ENCODE results near the gene TSPAN18. TPM values are rescaled to one million over a fixed set of nuclear protein-coding genes. Genes with fewer than 3 reads are reported as not detected.

TSPAN18 gene
- total and polyA plus RNA-seq, 10 of the 15 experiments (the other 5 are each of a cell fraction or from before 2014, with no cell fraction given): 0.02 to 0.77 (median 0.13) TPM; not detected in 1

GRCh38 chr11:44858796-44859527 lies 132.2 kb downstream of the TSPAN18 start:
- DNase-seq (ENCODE audit: low read depth, low spot score): no peak
- H3K79me2 ChIP-seq (ENCODE audit: control insufficient read depth, insufficient read depth, low read length): no peaks in the 10 kb centered on the region
- intact Hi-C loops (cut with micrococcal nuclease; ENCODE audit: unreplicated experiment) (no loop called here), in situ Hi-C loops (cut with MboI) (no loop called here)
- POLR2A ChIA-PET: no interaction called here
- no TSS peak for BruUV-seq (replicated peaks)
- H3K4me1 ChIP-seq (ENCODE audit: control insufficient read depth, insufficient read depth, low read length): peaks cover 15% of the 10 kb centered on the region
- H3K4me3 ChIP-seq: no peak overlapping the region
- WGBS (ENCODE audit: insufficient coverage, insufficient replicate concordance, low lambda C conversion rate, missing lambda C conversion rate): 41% methylated on average over 14 of the region's 14 CpGs
- RAD21 ChIA-PET (ENCODE audit: unreplicated experiment): no interaction called here
- H3K4me2 ChIP-seq (ENCODE audit: control insufficient read depth, insufficient read depth): no peak overlapping the region
- no peaks in the 10 kb centered on the region for H3K36me3 ChIP-seq (ENCODE audit: control insufficient read depth in 2 of 2, insufficient read depth in 2 of 2, low read length in 1 of 2)
- H3K9me3 ChIP-seq (replicated peaks; ENCODE audit: control insufficient read depth, insufficient read depth, low read length): no peaks in the 10 kb centered on the region; the same call in 2 of the 3 replicates
- no peak overlapping the region for H3K27ac ChIP-seq (ENCODE audit: control insufficient read depth, insufficient read depth)
- H3K9ac ChIP-seq (ENCODE audit: control insufficient read depth, insufficient read depth, low read length): no peak overlapping the region
- no peaks in the 10 kb centered on the region for H4K20me1 ChIP-seq (ENCODE audit: control insufficient read depth, insufficient read depth)
- TF ChIP-seq STAT3 (IDR thresholded peaks at IDR 0.05; ENCODE audit: low read depth, low read length) (no peak), BMI1 (IDR thresholded peaks at IDR 0.05; ENCODE audit: borderline replicate concordance) (no peak), E2F4 (IDR thresholded peaks at IDR 0.05; ENCODE audit: low read depth, low read length) (no peak), PAX5 (IDR thresholded peaks at IDR 0.05; ENCODE audit: borderline replicate concordance, low read depth, low read length) (no peak), KLF5 (IDR thresholded peaks at IDR 0.05; ENCODE audit: partially characterized antibody) (no peak), HCFC1 (IDR thresholded peaks at IDR 0.05; ENCODE audit: low read length) (no peak), ATF2 (IDR thresholded peaks at IDR 0.05; ENCODE audit: low read length) (no peak), MAX (IDR thresholded peaks at IDR 0.05; ENCODE audit: low read depth, low read length) (no peak), CHD4 (IDR thresholded peaks at IDR 0.05) (no peak), NBN (IDR thresholded peaks at IDR 0.05) (no peak), POLR2AphosphoS2 (IDR thresholded peaks at IDR 0.05; ENCODE audit: low read depth, low read length) (no peak), RB1 (IDR thresholded peaks at IDR 0.05; ENCODE audit: borderline replicate concordance) (no peak), TBL1XR1 (IDR thresholded peaks at IDR 0.05; ENCODE audit: low read depth, low read length) (no peak), HDAC2 (IDR thresholded peaks at IDR 0.05) (no peak), CEBPZ (IDR thresholded peaks at IDR 0.05; ENCODE audit: low read depth, low read length) (no peak), SUZ12 (IDR thresholded peaks at IDR 0.05; ENCODE audit: unreplicated experiment) (no peak), CHD2 (IDR thresholded peaks at IDR 0.05; ENCODE audit: borderline replicate concordance, low read depth, low read length) (no peak), PAX8 (IDR thresholded peaks at IDR 0.05) (no peak)
- no peaks in the 10 kb centered on the region; a peak in 2 of 4 replicates for H3K27me3 ChIP-seq (replicated peaks in 1 of 2; ENCODE audit: control insufficient read depth in 2 of 2, insufficient read depth in 2 of 2, low read length in 1 of 2)
- SMC1A ChIA-PET (ENCODE audit: uncharacterized antibody, unreplicated experiment): interaction anchor here (1.7 kb wide), 1 partner anchor 52 kb away, joined by 4 read pairs; no protein-coding TSS in a partner anchor
- FAIRE-seq: no peak
- no peak overlapping the region for H2AFZ ChIP-seq (ENCODE audit: control insufficient read depth, low read depth, low read length)
- no peak for ATAC-seq
- CTCF ChIA-PET: no interaction called here
